Hepatocyte (in vitro differentiated cells): ENCODE data around the gene CX3CR1. TPM values are rescaled to one million over a fixed set of nuclear protein-coding genes. Genes with fewer than 3 reads are reported as not detected.

ENCODE experiments used
- DNase-seq: peaks from one replicate; pipeline ENCODE4 v3.0.0-alpha.2; 2016; ENCODE audit warnings: low spot score
- H2AFZ ChIP-seq: fragments of 200-600 bp; sonication (generic); 2 replicates; pipeline ENCODE4 v1.6.0; 2016; ENCODE audit warnings: antibody characterized with exemption, mild to moderate bottlenecking
- H3K27ac ChIP-seq: fragments of 200-600 bp; sonication (generic); 2 replicates; pipeline ENCODE4 v1.5.1; 2016; ENCODE audit warnings: mild to moderate bottlenecking
- H3K27me3 ChIP-seq: fragments of 200-600 bp; sonication (generic); 2 replicates; pipeline ENCODE4 v1.6.1; 2016
- H3K36me3 ChIP-seq: fragments of 200-600 bp; sonication (generic); replicated peaks from 2 replicates; pipeline ENCODE4 v1.5.1; 2016; ENCODE audit warnings: low read depth; ENCODE audit not compliant: insufficient read depth
- H3K4me1 ChIP-seq: fragments of 200-600 bp; sonication (generic); 2 replicates; pipeline ENCODE4 v1.5.1; 2016; ENCODE audit warnings: mild to moderate bottlenecking, moderate library complexity; ENCODE audit not compliant: insufficient read depth
- H3K4me2 ChIP-seq: fragments of 200-600 bp; sonication (generic); 2 replicates; pipeline ENCODE4 v1.6.0; 2016
- H3K4me3 ChIP-seq: fragments of 200-600 bp; sonication (generic); 2 replicates; pipeline ENCODE4 v1.5.1; 2016; ENCODE audit warnings: mild to moderate bottlenecking
- H3K79me2 ChIP-seq: fragments of 200-600 bp; sonication (generic); 2 replicates; pipeline ENCODE4 v1.6.0; 2017; ENCODE audit warnings: mild to moderate bottlenecking
- H3K9me2 ChIP-seq: fragments of 200-600 bp; sonication (generic); replicated peaks from 2 replicates; pipeline ENCODE4 v1.6.0; 2017; ENCODE audit warnings: mild to moderate bottlenecking; ENCODE audit not compliant: insufficient read depth
- H3K9me3 ChIP-seq: fragments of 200-600 bp; sonication (generic); 2 replicates; pipeline ENCODE4 v1.5.1; 2016; ENCODE audit warnings: low read depth, mild to moderate bottlenecking
- H4K20me1 ChIP-seq: fragments of 200-600 bp; sonication (generic); 2 replicates; pipeline ENCODE4 v1.6.0; 2016; ENCODE audit warnings: mild to moderate bottlenecking; ENCODE audit not compliant: insufficient read depth, poor library complexity, severe bottlenecking
- CTCF ChIP-seq: fragments of 200-600 bp; sonication (generic); IDR thresholded peaks from 2 replicates; pipeline ENCODE4 v1.5.1; 2016; ENCODE audit warnings: antibody characterized with exemption, mild to moderate bottlenecking; ENCODE audit not compliant: poor library complexity
- EZH2 ChIP-seq: fragments of 200-600 bp; sonication (generic); IDR thresholded peaks from 2 replicates; pipeline ENCODE4 v1.6.1; 2016; ENCODE audit warnings: antibody characterized with exemption, mild to moderate bottlenecking, borderline replicate concordance
- EZH2phosphoT487 ChIP-seq: fragments of 200-600 bp; sonication (generic); IDR thresholded peaks from one replicate; pipeline ENCODE4 v1.6.1; 2018; ENCODE audit warnings: antibody characterized with exemption, mild to moderate bottlenecking, low read depth, moderate library complexity; ENCODE audit not compliant: unreplicated experiment, severe bottlenecking
- WGBS: methylation state at CpG from one replicate; pipeline ENCODE4 v1.1.6; 2016; ENCODE audit warnings: low lambda C conversion rate; ENCODE audit errors: missing lambda C conversion rate; 5-methylcytosine and 5-hydroxymethylcytosine counted together
- polyA plus RNA-seq: library from polyadenylated mRNA; unstranded; fragments of >200 nt; fragmentation: Nextera tagmentation; extraction: Ambion mirVana; gene quantifications from 2 replicates; pipeline ENCODE4 v1.2.1, GENCODE V29; 2016
- total RNA-seq: library from RNA; depleted of rRNA; stranded (reverse); fragments of >200 nt; gene quantifications from 2 replicates; pipeline ENCODE4 v1.2.3, GENCODE V29; 2014

CX3CR1 gene
- total and polyA plus RNA-seq, 2 experiments from 2014 or later, result 0.70 TPM; not detected in 1

GRCh38 chr3:39260318-39260717 lies 19.5 kb downstream of the CX3CR1 start:
- Histone ChIP-seq H3K79me2 (no peaks in the 10 kb centered on the region), H3K36me3 (no peaks in the 10 kb centered on the region), H3K9me2 (no peaks in the 10 kb centered on the region), H3K4me3 (no peak overlapping the region), H3K9me3 (no peaks in the 10 kb centered on the region), H3K27me3 (peaks cover 27% of the 10 kb centered on the region), H4K20me1 (no peaks in the 10 kb centered on the region), H2AFZ (no peak overlapping the region), H3K4me2 (no peak overlapping the region), H3K27ac (no peak overlapping the region), H3K4me1 (no peaks in the 10 kb centered on the region)
- 84% methylated on average over 2 of the region's 2 CpGs for WGBS
- TF ChIP-seq EZH2 (no peak), EZH2phosphoT487 (no peak), CTCF (no peak)
- DNase-seq, result no peak

- Histone ChIP-seq H3K79me2 (no peaks in the 10 kb centered on the region), H3K4me3 (no peak overlapping the region), H4K20me1 (no peaks in the 10 kb centered on the region), H3K27me3 (peaks cover 5% of the 10 kb centered on the region), H3K36me3 (no peaks in the 10 kb centered on the region), H2AFZ (no peak overlapping the region), H3K4me2 (no peak overlapping the region), H3K9me2 (no peaks in the 10 kb centered on the region), H3K4me1 (no peaks in the 10 kb centered on the region), H3K9me3 (no peaks in the 10 kb centered on the region), H3K27ac (no peak overlapping the region)
- DNase-seq, result no peak
- 66% methylated on average over 5 of the region's 5 CpGs for WGBS
- TF ChIP-seq EZH2phosphoT487 (no peak), EZH2 (no peak), CTCF (no peak)
Observed at GRCh38 chr3:39255503-39256325, 24.1 kb downstream of the CX3CR1 start.

GRCh38 chr3:39254806-39255449 lies 24.9 kb downstream of the CX3CR1 start:
- Histone ChIP-seq H3K27ac (no peak overlapping the region), H3K4me2 (no peak overlapping the region)

More at GRCh38 chr3:39254806-39255449, 24.9 kb downstream of the CX3CR1 start:
- Histone ChIP-seq H2AFZ (no peak overlapping the region), H3K9me3 (no peaks in the 10 kb centered on the region), H3K79me2 (no peaks in the 10 kb centered on the region), H3K27me3 (peaks cover 5% of the 10 kb centered on the region), H3K4me1 (no peaks in the 10 kb centered on the region), H3K9me2 (no peaks in the 10 kb centered on the region), H3K4me3 (no peak overlapping the region), H3K36me3 (no peaks in the 10 kb centered on the region), H4K20me1 (no peaks in the 10 kb centered on the region)
- WGBS, result 47% methylated on average over 2 of the region's 2 CpGs
- DNase-seq, result no peak
- TF ChIP-seq EZH2phosphoT487, result no peak
- no peak for TF ChIP-seq CTCF
- TF ChIP-seq EZH2, result no peak
